HEK293 (cell line): ENCODE results near the gene AKT1.

Experiments
- CTCF ChIA-PET: fragments of 350-600 bp; formaldehyde crosslinking; extraction: SDS; loops from one replicate; lab custom pipeline; 2021; ENCODE audit warnings: antibody characterized with exemption; lab: Yijun Ruan, JAX
- POLR2A ChIA-PET: fragments of 300-600 bp; formaldehyde crosslinking; extraction: SDS; loops from one replicate; lab custom pipeline; 2020; ENCODE audit warnings: antibody characterized with exemption, inconsistent platforms; lab: Yijun Ruan, JAX
- H3K27ac ChIP-seq: fragments of 200-500 bp; sonication (Bioruptor generic); 2 replicates; pipeline ENCODE4 v1.5.1; 2014; ENCODE audit warnings: low read depth, low read length, control low read depth, inconsistent platforms; ENCODE audit errors: extremely low read depth
- H3K36me3 ChIP-seq, 2 experiments: fragments of 200-500 bp in 1 of 2; sonication (Bioruptor generic) in 1 of 2; 1 replicate in 1 of 2; 2 replicates in 1 of 2; pipeline ENCODE4 v1.5.1; 2014 to 2017; ENCODE audit warnings: inconsistent platforms in 2 of 2, low read length in 2 of 2; ENCODE audit not compliant: control insufficient read depth in 2 of 2, insufficient read depth in 1 of 2
- H3K4me1 ChIP-seq: fragments of 200-500 bp; sonication (Bioruptor generic); 2 replicates; pipeline ENCODE4 v1.5.1; 2014; ENCODE audit warnings: mild to moderate bottlenecking, low read length, inconsistent platforms; ENCODE audit not compliant: control insufficient read depth, insufficient read depth
- H3K4me3 ChIP-seq: 2 replicates; pipeline ENCODE4 v1.5.1; 2011; ENCODE audit warnings: low read depth, mild to moderate bottlenecking, control low read depth, low read length, moderate library complexity
- H3K9me3 ChIP-seq: fragments of 200-500 bp; sonication (Bioruptor generic); 2 replicates; pipeline ENCODE4 v1.5.1; 2014; ENCODE audit warnings: low read depth, low read length, inconsistent platforms; ENCODE audit not compliant: control insufficient read depth, insufficient read depth
- GLI4 ChIP-seq: fragments of 450-650 bp; formaldehyde crosslinking; IDR thresholded peaks from 2 replicates; pipeline ENCODE4 v1.5.1; 2016; ENCODE audit warnings: missing biosample characterization, missing genetic modification characterization
- HOXA7 ChIP-seq: sonication (generic); formaldehyde crosslinking; IDR thresholded peaks from 2 replicates; pipeline ENCODE4 v1.8.1; 2022; ENCODE audit warnings: missing genetic modification reagents, borderline replicate concordance
- OSR2 ChIP-seq: fragments of 450-650 bp; formaldehyde crosslinking; IDR thresholded peaks from 2 replicates; pipeline ENCODE4 v1.5.1; 2016; ENCODE audit warnings: missing biosample characterization, missing genetic modification characterization
- OVOL3 ChIP-seq: fragments of 450-650 bp; formaldehyde crosslinking; IDR thresholded peaks from 2 replicates; pipeline ENCODE4 v1.5.1; 2016; ENCODE audit warnings: missing biosample characterization, missing genetic modification characterization
- PRDM2 ChIP-seq: fragments of 450-650 bp; formaldehyde crosslinking; IDR thresholded peaks from 2 replicates; pipeline ENCODE4 v1.5.1; 2016; ENCODE audit warnings: missing biosample characterization, missing genetic modification characterization, borderline replicate concordance
- ZFP3 ChIP-seq: fragments of 450-650 bp; formaldehyde crosslinking; IDR thresholded peaks from 2 replicates; pipeline ENCODE4 v1.5.1; 2016; ENCODE audit warnings: low read depth, missing biosample characterization, missing genetic modification characterization
- ZNF133 ChIP-seq: fragments of 450-650 bp; formaldehyde crosslinking; IDR thresholded peaks from 2 replicates; pipeline ENCODE4 v1.5.1; 2016; ENCODE audit warnings: missing biosample characterization, missing genetic modification characterization
- ZNF23 ChIP-seq: fragments of 450-650 bp; formaldehyde crosslinking; IDR thresholded peaks from 2 replicates; pipeline ENCODE4 v1.5.1; 2016; ENCODE audit warnings: missing biosample characterization, missing genetic modification characterization, borderline replicate concordance
- ZNF248 ChIP-seq: fragments of 450-650 bp; formaldehyde crosslinking; IDR thresholded peaks from 2 replicates; pipeline ENCODE4 v1.5.1; 2017; ENCODE audit warnings: missing biosample characterization, missing genetic modification characterization
- ZNF302 ChIP-seq: fragments of 450-650 bp; formaldehyde crosslinking; IDR thresholded peaks from 2 replicates; pipeline ENCODE4 v1.5.1; 2016; ENCODE audit warnings: missing biosample characterization, missing genetic modification characterization, low read depth
- ZSCAN23 ChIP-seq: fragments of 450-650 bp; formaldehyde crosslinking; IDR thresholded peaks from 2 replicates; pipeline ENCODE4 v1.5.1; 2016; ENCODE audit warnings: missing biosample characterization, missing genetic modification characterization
- TF ChIP-seq, protein P1 (sequence below): fragments of 450-650 bp; formaldehyde crosslinking; IDR thresholded peaks from 2 replicates; pipeline ENCODE4 v1.5.1; 2016; ENCODE audit warnings: missing biosample characterization, missing genetic modification characterization
- TF ChIP-seq, protein P2 (sequence below): fragments of 450-650 bp; formaldehyde crosslinking; IDR thresholded peaks from 2 replicates; pipeline ENCODE4 v1.5.1; 2017; ENCODE audit warnings: missing biosample characterization, mild to moderate bottlenecking, missing genetic modification characterization, moderate library complexity

Gene AKT1

GRCh38 chr14:104793703-104793959 lies 1.9 kb downstream of the AKT1 start:
- CTCF ChIA-PET: no interaction called here
- Histone ChIP-seq H3K36me3 (peaks cover 0 to 48% of the 10 kb centered on the region in 2 experiments; a peak in 1 of 3 replicates), H3K4me3 (no peak overlapping the region), H3K27ac (no peak overlapping the region; the same call in 1 of the 2 replicates), H3K9me3 (no peaks in the 10 kb centered on the region), H3K4me1 (peaks cover 10% of the 10 kb centered on the region)
- POLR2A ChIA-PET: interaction anchor here (1.7 kb wide), 1 partner anchor 25 kb away, joined by 5 read pairs; no protein-coding TSS in a partner anchor
- TF ChIP-seq ZFP3: peak; percentile 96
- TF ChIP-seq, protein P1, sequence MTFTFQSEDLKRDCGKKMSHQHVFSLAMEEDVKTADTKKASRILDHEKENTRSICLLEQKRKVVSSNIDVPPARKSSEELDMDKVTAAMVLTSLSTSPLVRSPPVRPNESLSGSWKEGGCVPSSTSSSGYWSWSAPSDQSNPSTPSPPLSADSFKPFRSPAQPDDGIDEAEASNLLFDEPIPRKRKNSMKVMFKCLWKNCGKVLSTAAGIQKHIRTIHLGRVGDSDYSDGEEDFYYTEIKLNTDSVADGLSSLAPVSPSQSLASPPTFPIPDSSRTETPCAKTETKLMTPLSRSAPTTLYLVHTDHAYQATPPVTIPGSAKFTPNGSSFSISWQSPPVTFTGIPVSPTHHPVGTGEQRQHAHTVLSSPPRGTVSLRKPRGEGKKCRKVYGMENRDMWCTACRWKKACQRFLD (tag by site-specific recombination): no peak

- no peak overlapping the region for H3K4me3 ChIP-seq
- POLR2A ChIA-PET: interaction anchor here (1.7 kb wide), 1 partner anchor 24 kb away, joined by 5 read pairs; no protein-coding TSS in a partner anchor
- peaks cover 0 to 53% of the 10 kb centered on the region in 2 experiments; a peak in 1 of 3 replicates for H3K36me3 ChIP-seq
- H3K27ac ChIP-seq: no peak overlapping the region
- H3K9me3 ChIP-seq: no peaks in the 10 kb centered on the region
- TF ChIP-seq ZNF23 (no peak), PRDM2 (tag by site-specific recombination) (no peak), OSR2 (no peak), ZNF248 (tag by site-specific recombination) (no peak), GLI4 (tag by site-specific recombination) (no peak), HOXA7 (CRISPR knock-in tag) (no peak), ZNF133 (tag by site-specific recombination) (no peak), ZSCAN23 (no peak), ZNF302 (tag by site-specific recombination) (no peak), OVOL3 (tag by site-specific recombination) (no peak)
- TF ChIP-seq, protein P2, sequence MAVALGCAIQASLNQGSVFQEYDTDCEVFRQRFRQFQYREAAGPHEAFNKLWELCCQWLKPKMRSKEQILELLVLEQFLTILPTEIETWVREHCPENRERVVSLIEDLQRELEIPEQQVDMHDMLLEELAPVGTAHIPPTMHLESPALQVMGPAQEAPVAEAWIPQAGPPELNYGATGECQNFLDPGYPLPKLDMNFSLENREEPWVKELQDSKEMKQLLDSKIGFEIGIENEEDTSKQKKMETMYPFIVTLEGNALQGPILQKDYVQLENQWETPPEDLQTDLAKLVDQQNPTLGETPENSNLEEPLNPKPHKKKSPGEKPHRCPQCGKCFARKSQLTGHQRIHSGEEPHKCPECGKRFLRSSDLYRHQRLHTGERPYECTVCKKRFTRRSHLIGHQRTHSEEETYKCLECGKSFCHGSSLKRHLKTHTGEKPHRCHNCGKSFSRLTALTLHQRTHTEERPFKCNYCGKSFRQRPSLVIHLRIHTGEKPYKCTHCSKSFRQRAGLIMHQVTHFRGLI: no peak
- TF ChIP-seq, all 188 proteins: peak for 0
- peaks cover 10% of the 10 kb centered on the region for H3K4me1 ChIP-seq
- CTCF ChIA-PET: interaction anchor here (1.8 kb wide), 1 partner anchor 24 kb away, joined by 6 read pairs; no protein-coding TSS in a partner anchor
These were observed 2.4 kb downstream of the AKT1 start for GRCh38 chr14:104792945-104793702.
